HCT116 (cell line): ENCODE measurements around the gene CISD3.
A peak's percentile ranks its signal among the peaks of the same experiment; 100 is the strongest.

Source experiments
- CEBPB ChIP-seq: IDR thresholded peaks from 2 replicates; pipeline ENCODE4 v1.6.1; 2012; ENCODE audit warnings: low read depth
- POLR2A ChIP-seq: IDR thresholded peaks from 2 replicates; pipeline ENCODE4 v1.7.0; 2011; ENCODE audit warnings: borderline replicate concordance; ENCODE audit not compliant: insufficient read depth, insufficient read length; ENCODE audit errors: extremely low read depth
- POLR2AphosphoS5 ChIP-seq: IDR thresholded peaks from 2 replicates; pipeline ENCODE4 v1.6.1; 2011; ENCODE audit warnings: mild to moderate bottlenecking, low read depth, low read length, moderate library complexity
- RAD21 ChIP-seq: IDR thresholded peaks from 2 replicates; pipeline ENCODE4 v1.6.1; 2012; ENCODE audit warnings: low read depth, mild to moderate bottlenecking
- SIN3A ChIP-seq: IDR thresholded peaks from 2 replicates; pipeline ENCODE4 v1.6.1; 2012; ENCODE audit warnings: low read depth
- SP1 ChIP-seq: IDR thresholded peaks from 2 replicates; pipeline ENCODE4 v1.6.1; 2012; ENCODE audit warnings: low read depth
- TCF7L2 ChIP-seq: IDR thresholded peaks from 2 replicates; pipeline ENCODE4 v1.7.0; 2011; ENCODE audit warnings: borderline replicate concordance, inconsistent platforms; ENCODE audit not compliant: insufficient read depth, insufficient read length; ENCODE audit errors: extremely low read depth
- YY1 ChIP-seq: IDR thresholded peaks from 2 replicates; pipeline ENCODE4 v1.6.1; 2011; ENCODE audit warnings: low read length, low read depth, moderate library complexity, mild to moderate bottlenecking; ENCODE audit not compliant: insufficient replicate concordance; ENCODE audit errors: extremely low read depth
- TF ChIP-seq, protein P1 (sequence below), 3 experiments: fragments of 200-600 bp in 1 of 3; sonication (generic) in 1 of 3; IDR thresholded peaks in 2 of 3; conservative IDR thresholded peaks in 1 of 3; 2 replicates each; pipeline ENCODE4 v1.5.1; 2012 to 2017; ENCODE audit warnings: low read depth in 2 of 3, low read length in 2 of 3, antibody characterized with exemption in 1 of 3, borderline replicate concordance in 1 of 3, control low read depth in 1 of 3, mild to moderate bottlenecking in 1 of 3, mixed read lengths in 1 of 3, mixed run types in 1 of 3, moderate library complexity in 1 of 3; ENCODE audit not compliant: insufficient read depth in 1 of 3
- TF ChIP-seq, protein P2 (sequence below): IDR thresholded peaks from 2 replicates; pipeline ENCODE4 v1.6.1; 2012
- TF ChIP-seq, protein P3 (sequence below): IDR thresholded peaks from 2 replicates; pipeline ENCODE4 v1.6.1; 2012; ENCODE audit warnings: low read depth
- TF ChIP-seq, protein P4 (sequence below): IDR thresholded peaks from 2 replicates; pipeline ENCODE4 v1.6.1; 2012

DNA sequence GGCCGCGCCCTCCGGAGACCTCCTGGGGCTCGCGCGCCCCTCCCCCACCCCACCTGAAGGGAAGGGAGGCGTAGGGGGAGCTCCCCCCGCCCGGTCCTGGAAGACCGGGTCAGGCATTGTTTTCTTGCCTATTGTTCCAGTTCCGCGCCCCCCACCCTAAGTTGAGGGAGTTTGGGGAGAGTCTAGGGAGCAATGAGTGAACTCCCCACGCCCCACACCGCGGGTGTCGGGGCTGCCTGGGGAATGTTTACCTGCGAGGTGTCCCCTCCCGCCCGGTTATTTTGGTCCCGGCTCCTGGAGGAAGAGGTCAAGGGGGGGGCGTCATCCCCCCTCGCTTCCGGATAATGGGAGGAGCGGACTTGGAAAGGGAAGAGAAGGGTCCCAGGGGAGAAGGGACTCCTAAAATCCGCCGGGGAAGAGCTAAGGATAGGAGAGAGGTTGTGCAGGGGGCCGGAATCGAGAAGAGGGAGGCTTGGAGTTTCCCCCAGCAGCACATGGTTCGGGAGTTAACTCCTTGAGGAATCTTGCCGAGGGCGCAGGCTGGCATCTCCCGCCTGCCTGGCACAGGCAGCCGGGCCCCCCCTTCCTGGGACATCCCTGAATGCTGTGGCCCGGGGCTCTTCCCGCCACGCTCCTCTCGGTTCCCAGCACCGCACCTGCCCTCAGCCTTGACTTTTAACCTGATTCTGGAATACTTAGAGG is 24.2 kb upstream of the CISD3 start:
- TF ChIP-seq, protein P1, sequence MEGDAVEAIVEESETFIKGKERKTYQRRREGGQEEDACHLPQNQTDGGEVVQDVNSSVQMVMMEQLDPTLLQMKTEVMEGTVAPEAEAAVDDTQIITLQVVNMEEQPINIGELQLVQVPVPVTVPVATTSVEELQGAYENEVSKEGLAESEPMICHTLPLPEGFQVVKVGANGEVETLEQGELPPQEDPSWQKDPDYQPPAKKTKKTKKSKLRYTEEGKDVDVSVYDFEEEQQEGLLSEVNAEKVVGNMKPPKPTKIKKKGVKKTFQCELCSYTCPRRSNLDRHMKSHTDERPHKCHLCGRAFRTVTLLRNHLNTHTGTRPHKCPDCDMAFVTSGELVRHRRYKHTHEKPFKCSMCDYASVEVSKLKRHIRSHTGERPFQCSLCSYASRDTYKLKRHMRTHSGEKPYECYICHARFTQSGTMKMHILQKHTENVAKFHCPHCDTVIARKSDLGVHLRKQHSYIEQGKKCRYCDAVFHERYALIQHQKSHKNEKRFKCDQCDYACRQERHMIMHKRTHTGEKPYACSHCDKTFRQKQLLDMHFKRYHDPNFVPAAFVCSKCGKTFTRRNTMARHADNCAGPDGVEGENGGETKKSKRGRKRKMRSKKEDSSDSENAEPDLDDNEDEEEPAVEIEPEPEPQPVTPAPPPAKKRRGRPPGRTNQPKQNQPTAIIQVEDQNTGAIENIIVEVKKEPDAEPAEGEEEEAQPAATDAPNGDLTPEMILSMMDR (IDR thresholded peaks at IDR 0.05 in 2 of 3, conservative IDR thresholded peaks at IDR 0.05 in 1 of 3; ENCODE audit: borderline replicate concordance in 1 of 3, insufficient read depth in 1 of 3, low read depth in 2 of 3, low read length in 2 of 3), result no peak
- TF ChIP-seq, protein P2, sequence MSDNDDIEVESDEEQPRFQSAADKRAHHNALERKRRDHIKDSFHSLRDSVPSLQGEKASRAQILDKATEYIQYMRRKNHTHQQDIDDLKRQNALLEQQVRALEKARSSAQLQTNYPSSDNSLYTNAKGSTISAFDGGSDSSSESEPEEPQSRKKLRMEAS, result peak; percentile 35
- TF ChIP-seq POLR2AphosphoS5 (peak; percentile 43), SIN3A (no peak), POLR2A (peak; percentile 17), CEBPB (no peak), YY1 (no peak), TCF7L2 (no peak), RAD21 (no peak), SP1 (no peak)
- TF ChIP-seq, protein P3, sequence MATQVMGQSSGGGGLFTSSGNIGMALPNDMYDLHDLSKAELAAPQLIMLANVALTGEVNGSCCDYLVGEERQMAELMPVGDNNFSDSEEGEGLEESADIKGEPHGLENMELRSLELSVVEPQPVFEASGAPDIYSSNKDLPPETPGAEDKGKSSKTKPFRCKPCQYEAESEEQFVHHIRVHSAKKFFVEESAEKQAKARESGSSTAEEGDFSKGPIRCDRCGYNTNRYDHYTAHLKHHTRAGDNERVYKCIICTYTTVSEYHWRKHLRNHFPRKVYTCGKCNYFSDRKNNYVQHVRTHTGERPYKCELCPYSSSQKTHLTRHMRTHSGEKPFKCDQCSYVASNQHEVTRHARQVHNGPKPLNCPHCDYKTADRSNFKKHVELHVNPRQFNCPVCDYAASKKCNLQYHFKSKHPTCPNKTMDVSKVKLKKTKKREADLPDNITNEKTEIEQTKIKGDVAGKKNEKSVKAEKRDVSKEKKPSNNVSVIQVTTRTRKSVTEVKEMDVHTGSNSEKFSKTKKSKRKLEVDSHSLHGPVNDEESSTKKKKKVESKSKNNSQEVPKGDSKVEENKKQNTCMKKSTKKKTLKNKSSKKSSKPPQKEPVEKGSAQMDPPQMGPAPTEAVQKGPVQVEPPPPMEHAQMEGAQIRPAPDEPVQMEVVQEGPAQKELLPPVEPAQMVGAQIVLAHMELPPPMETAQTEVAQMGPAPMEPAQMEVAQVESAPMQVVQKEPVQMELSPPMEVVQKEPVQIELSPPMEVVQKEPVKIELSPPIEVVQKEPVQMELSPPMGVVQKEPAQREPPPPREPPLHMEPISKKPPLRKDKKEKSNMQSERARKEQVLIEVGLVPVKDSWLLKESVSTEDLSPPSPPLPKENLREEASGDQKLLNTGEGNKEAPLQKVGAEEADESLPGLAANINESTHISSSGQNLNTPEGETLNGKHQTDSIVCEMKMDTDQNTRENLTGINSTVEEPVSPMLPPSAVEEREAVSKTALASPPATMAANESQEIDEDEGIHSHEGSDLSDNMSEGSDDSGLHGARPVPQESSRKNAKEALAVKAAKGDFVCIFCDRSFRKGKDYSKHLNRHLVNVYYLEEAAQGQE, result no peak
- TF ChIP-seq, protein P4, sequence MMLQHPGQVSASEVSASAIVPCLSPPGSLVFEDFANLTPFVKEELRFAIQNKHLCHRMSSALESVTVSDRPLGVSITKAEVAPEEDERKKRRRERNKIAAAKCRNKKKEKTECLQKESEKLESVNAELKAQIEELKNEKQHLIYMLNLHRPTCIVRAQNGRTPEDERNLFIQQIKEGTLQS, result no peak
